Panc1 (cell line): Measurements from ENCODE around the gene EIF2S3B.

Source experiments
- POLR2AphosphoS5 ChIP-seq: IDR thresholded peaks from 2 replicates; pipeline ENCODE4 v1.6.1; 2012; ENCODE audit warnings: mild to moderate bottlenecking, low read depth, low read length, moderate library complexity
- TCF7L2 ChIP-seq: IDR thresholded peaks from 2 replicates; pipeline ENCODE4 v1.6.1; 2011; ENCODE audit warnings: mild to moderate bottlenecking, low read depth, low read length, inconsistent platforms
- TF ChIP-seq, protein P1 (sequence below): fragments of 450-650 bp; IDR thresholded peaks from 2 replicates; pipeline ENCODE4 v1.5.1; 2017; ENCODE audit warnings: mild to moderate bottlenecking

GRCh38 chr12:10457760-10458159, 47.9 kb upstream of the EIF2S3B start:
- TF ChIP-seq, protein P1, sequence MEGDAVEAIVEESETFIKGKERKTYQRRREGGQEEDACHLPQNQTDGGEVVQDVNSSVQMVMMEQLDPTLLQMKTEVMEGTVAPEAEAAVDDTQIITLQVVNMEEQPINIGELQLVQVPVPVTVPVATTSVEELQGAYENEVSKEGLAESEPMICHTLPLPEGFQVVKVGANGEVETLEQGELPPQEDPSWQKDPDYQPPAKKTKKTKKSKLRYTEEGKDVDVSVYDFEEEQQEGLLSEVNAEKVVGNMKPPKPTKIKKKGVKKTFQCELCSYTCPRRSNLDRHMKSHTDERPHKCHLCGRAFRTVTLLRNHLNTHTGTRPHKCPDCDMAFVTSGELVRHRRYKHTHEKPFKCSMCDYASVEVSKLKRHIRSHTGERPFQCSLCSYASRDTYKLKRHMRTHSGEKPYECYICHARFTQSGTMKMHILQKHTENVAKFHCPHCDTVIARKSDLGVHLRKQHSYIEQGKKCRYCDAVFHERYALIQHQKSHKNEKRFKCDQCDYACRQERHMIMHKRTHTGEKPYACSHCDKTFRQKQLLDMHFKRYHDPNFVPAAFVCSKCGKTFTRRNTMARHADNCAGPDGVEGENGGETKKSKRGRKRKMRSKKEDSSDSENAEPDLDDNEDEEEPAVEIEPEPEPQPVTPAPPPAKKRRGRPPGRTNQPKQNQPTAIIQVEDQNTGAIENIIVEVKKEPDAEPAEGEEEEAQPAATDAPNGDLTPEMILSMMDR, result no peak
- TF ChIP-seq POLR2AphosphoS5, result no peak
- no peak for TF ChIP-seq TCF7L2
